Activated CD8-positive, alpha-beta memory T cell treated with anti-CD3 and anti-CD28 coated beads, Interleukin-2, amount 50 U/mL, for 4 hours (primary cell): ENCODE data around the gene TOP1.

Source experiments
- DNase-seq: peaks from one replicate; pipeline ENCODE4 v3.0.0-alpha.2; 2020

Gene TOP1

DNA sequence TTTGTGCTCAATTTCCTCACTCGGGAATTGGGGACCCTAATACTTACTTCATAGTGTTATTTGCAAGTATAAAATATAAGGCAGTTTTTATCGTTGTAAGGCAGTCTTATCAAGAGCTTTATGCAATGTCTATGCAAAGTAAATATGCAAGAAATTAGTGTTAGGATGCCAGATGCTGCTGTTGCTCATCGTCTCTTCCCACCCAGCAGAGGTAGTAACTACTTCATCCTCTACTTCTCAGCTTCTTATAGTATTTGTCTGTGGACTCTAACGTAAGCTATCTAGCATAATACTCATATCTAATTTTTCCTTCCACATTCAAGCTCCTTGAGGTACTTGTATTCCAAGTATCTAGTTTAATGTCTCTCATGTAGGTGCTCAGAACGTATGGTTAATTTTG is 120.3 kb downstream of the TOP1 start:
- no peak for DNase-seq

GRCh38 chr20:41150664-41151063 is 122.0 kb downstream of the TOP1 start:
- no peak for DNase-seq

GRCh38 chr20:41151134-41151869 is 122.7 kb downstream of the TOP1 start:
- DNase-seq, result no peak

DNA sequence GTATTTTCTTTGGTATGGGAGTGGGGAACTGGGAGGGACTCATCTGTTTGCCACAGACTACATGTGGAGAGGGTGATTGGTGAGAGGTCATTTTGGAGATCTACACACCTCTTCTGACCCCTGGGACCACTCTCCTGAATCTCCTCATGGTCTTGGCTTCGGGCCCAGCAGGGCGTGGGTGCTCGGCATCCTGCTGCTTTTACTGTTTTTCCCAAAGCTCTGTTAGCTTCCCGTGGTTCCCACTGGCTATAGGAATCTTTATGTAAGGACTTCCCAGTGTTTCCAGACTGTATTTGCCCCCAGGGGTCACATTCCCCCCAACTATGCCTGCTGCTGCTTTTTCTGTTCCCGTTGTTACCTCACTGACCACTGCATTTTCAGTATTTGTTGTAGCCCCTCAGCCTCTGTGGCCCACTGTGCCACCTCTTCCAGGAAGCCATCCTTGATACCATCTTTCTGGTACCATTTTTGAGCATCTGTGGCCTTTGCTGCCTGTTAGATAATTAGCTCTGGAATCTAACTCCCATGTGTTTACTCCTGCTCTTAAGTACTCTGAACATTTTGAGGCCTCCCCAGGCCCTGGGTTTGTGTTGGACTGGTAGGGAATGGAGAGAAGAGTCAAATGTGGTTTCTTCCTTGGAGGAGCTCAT is 123.6 kb downstream of the TOP1 start:
- no peak for DNase-seq

GRCh38 chr20:41154436-41155176 is 126.0 kb downstream of the TOP1 start:
- DNase-seq, result no peak

- no peak for DNase-seq
Measured at GRCh38 chr20:41155261-41155660, 126.6 kb downstream of the TOP1 start.

- no peak for DNase-seq
Measured at GRCh38 chr20:41158082-41158625, 129.5 kb downstream of the TOP1 start.

- DNase-seq, result no peak
Measured at GRCh38 chr20:41159547-41159946, 130.9 kb downstream of the TOP1 start.

- DNase-seq, result no peak
Measured at GRCh38 chr20:41160686-41161085, 132.1 kb downstream of the TOP1 start.

DNA sequence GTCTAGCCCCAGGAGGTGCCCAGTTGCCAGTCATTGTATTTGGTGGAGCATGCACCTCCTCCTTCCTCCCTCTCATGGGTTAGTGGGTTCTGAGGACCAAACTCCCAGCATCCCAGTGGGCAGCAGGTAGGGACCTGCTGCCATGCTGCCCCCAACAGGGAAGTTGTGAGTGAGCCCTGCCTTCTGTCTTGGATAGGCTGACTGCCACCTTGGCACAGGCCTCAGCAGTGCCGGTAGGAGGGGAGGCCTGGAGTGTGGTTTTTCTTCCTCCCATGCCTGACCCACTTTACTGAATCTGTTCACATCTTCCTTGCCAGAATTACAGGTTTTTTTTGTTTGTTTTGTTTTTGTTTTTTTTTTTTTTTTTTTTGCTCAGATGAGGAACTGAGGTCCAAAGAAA is 133.3 kb downstream of the TOP1 start:
- DNase-seq, result no peak

GRCh38 chr20:41162396-41162795 is 133.8 kb downstream of the TOP1 start:
- no peak for DNase-seq

DNA sequence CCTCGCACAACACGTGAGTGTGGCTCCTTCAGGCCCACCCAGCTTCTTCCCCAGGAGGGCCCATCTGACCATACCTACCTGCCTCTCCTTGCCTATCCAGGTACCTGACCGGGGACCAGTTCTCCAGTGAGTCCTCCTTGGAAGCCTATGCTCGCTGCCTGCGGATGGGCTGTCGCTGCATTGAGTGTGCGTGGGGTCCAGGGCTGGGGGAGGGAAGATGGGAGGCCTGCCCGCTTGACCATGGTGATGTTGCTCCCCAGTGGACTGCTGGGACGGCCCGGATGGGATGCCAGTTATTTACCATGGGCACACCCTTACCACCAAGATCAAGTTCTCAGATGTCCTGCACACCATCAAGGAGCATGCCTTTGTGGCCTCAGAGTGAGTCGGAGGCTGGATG is 135.2 kb downstream of the TOP1 start:
- DNase-seq, result no peak

GRCh38 chr20:41165001-41165882 is 136.6 kb downstream of the TOP1 start:
- no peak for DNase-seq

DNA sequence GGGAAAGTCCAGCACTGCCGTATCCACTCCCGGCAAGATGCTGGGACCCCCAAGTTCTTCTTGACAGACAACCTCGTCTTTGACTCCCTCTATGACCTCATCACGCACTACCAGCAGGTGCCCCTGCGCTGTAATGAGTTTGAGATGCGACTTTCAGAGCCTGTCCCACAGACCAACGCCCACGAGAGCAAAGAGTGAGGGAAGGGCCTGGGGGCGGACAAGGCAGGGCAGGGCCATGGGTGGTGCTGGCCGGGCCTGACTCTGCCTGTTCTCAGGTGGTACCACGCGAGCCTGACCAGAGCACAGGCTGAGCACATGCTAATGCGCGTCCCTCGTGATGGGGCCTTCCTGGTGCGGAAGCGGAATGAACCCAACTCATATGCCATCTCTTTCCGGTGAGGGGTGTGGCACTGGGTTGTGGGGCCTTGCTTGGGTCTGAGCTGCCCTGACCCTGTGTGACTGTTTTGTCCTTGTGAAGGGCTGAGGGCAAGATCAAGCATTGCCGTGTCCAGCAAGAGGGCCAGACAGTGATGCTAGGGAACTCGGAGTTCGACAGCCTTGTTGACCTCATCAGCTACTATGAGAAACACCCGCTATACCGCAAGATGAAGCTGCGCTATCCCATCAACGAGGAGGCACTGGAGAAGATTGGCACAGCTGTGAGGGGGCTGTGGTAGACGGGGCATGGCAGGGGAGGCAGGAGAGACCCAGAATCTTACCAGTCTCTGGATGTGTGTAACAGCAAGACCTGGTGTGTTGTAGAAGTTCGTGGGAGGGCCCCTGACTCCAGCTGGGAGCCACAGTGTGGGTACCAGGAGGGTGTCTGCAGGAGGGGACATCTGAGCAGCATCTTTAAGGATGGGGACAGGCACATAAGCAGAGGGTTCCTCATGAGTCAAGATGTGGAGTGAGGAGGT is 137.8 kb downstream of the TOP1 start:
- DNase-seq, result peak; percentile 6

DNA sequence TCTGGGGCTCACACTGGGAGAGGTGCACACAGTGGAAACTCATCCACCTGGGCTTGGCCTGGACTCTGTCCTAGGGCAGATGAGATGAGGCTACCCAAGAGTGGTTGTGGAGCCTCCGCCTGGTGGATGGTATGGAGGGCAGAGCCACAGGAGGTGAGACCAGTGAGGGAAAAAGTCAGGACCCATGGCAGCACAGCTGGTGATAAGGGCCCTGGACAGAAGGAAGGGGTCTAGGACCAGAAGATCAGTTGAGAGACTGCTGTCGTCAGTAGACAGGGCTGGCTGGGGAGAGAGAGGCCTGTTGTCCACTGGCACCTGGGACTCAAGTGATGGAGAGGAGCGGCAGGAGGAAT is 138.5 kb downstream of the TOP1 start:
- DNase-seq, result no peak

DNA sequence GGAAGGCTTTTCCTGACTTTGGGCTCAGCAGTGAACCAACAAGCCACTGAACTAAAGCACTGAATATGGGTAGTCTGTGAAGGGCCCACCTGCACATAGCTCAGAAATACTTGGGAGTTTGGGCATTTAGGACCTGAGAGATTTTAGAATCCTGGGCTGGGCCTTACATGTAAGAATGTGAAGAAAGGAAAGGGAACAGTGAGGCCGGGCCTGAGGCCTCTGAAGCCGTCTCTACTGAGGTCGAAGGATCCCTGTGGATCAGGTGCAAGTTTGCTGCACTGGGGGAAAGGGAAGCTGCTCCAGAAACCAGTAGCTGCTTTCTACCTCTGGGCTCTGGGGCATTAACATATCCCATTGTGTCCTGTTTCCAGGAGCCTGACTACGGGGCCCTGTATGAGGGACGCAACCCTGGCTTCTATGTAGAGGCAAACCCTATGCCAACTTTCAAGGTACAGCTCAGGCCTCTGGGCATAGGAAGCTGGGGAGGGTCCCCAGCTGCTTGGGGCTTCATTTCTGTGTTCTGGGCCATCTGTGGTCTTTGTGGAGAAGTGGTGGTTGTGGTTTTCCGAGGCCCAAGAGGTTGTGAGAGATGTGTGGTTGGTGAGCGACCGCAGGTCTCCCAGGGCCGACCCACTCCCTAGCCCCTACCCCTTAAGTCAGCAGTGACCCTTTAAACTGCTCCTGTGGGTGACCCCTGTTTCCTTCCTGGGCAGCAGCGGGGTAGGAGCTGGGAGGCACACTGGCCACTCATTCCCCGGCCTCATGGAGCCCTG is 139.0 kb downstream of the TOP1 start:
- peak; percentile 5 for DNase-seq

DNA sequence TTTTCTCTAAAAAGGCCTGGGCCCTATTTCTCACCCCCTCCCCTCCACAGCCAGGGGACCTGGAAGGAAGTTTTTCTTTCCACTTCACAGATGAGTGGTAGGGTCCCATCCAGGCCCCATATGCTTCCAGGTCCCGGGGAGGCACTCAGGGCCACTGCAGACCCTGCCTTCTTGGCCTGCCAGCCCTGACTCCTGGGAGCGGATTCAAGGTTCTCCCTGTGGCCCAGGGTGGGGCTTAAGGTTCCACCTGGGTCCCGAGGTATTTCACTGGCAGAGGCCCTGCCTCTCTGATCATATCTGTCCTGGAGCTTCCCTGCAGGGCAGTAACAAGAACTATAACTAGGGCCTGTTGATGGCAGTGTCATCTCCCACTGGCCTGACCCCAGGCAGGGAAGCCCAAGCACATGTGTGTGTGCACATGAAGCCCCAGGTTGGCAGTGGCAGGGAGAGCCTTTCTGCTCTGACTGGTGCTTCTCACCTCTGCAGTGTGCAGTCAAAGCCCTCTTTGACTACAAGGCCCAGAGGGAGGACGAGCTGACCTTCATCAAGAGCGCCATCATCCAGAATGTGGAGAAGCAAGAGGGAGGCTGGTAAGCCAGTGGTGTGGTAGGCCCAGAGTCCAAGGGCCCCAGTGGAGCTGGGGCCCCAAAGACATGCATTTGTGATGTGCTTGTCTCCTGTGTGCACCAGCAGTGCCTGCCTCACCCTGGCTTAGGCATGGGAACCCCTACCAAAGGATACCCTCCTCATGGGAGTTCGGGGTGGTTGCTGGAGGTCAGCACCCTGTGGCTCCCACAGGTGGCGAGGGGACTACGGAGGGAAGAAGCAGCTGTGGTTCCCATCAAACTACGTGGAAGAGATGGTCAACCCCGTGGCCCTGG is 139.9 kb downstream of the TOP1 start:
- DNase-seq, result peak; percentile 8

DNA sequence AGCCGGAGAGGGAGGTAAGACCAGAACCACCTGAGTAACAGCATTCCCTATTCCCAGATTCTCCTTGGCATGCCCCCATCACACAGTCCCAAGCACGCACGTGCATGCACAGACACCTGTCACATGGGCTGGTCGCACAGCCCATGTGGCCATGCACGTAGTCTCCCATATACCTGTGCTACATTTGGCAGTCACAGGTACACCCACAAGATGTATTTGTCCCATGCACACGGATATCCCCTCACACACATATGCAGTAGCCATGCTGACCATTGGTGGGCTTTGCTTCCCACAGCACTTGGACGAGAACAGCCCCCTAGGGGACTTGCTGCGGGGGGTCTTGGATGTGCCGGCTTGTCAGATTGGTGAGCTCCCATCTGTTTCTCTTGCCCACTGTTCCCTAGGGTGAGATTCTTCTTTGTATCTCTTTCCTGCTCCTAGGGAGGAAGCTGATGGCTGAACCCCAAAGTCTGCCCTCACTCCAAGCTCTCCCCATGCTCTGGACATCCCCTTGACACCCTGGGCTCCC is 140.6 kb downstream of the TOP1 start:
- no peak for DNase-seq

DNA sequence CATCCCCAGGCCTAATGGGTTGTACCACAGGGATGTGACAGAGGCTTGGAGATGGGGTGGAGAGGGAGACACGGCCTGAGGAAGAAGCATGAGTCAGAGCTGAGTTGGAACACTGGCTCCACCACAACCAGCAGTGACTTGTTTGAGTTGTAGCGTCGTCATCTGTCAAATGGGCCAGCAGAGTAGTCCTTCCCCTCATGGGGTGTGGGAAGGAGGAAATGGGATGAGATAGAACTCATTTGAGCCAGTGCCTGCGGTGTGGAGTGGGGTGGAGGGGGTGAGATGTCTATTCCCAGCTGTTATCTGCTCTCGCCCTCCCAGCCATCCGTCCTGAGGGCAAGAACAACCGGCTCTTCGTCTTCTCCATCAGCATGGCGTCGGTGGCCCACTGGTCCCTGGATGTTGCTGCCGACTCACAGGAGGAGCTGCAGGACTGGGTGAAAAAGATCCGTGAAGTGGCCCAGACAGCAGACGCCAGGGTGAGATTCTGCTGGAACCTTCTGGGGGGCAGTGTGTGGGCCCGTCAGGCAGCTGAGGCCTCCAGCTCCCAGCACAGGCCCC is 141.2 kb downstream of the TOP1 start:
- DNase-seq, result peak; percentile 12
